IMR-90 (cell line): ENCODE data around the gene TOP3B. TPM values are rescaled to one million over a fixed set of nuclear protein-coding genes. Genes with fewer than 3 reads are reported as not detected.

Source experiments
- ATAC-seq: fragments of 200-7000 bp; cut with Tn5 transposase; 2 replicates; pipeline ENCODE4 v1.9.1; 2020; ENCODE audit warnings: low read depth, mild to moderate bottlenecking, moderate library complexity
- BruUV-seq: library from RNA; stranded (reverse); fragments of 400-500 nt; replicated peaks from 2 replicates; lab custom pipeline; 2021; lab: Mats Ljungman, UMichigan
- CTCF ChIA-PET: fragments of 300-600 bp; formaldehyde crosslinking; extraction: SDS; loops from one replicate; lab custom pipeline; 2021; ENCODE audit warnings: antibody characterized with exemption; lab: Yijun Ruan, JAX
- POLR2A ChIA-PET: fragments of 300-600 bp; sonication (Branson Sonifier 250); formaldehyde crosslinking; loops from one replicate; lab custom pipeline; 2022; ENCODE audit warnings: antibody characterized with exemption; ENCODE audit not compliant: unreplicated experiment; lab: Charles Lee
- DNase-seq: peaks from one replicate; pipeline ENCODE4 v3.0.0; 2013
- H2AFZ ChIP-seq: replicated peaks from 2 replicates; pipeline ENCODE3; 2013; ENCODE audit warnings: low read length, mild to moderate bottlenecking; ENCODE audit not compliant: poor library complexity
- H2AK5ac ChIP-seq: 2 replicates; pipeline ENCODE4 v1.6.1; 2013; ENCODE audit warnings: low read depth, low read length, inconsistent platforms
- H2AK9ac ChIP-seq: replicated peaks from 2 replicates; pipeline ENCODE3; 2013; ENCODE audit warnings: mild to moderate bottlenecking, low read depth, low read length, moderate library complexity; ENCODE audit not compliant: poor library complexity
- H2BK120ac ChIP-seq: 2 replicates; pipeline ENCODE4 v1.6.1; 2013; ENCODE audit warnings: low read depth, low read length, inconsistent platforms
- H2BK15ac ChIP-seq: 3 replicates; pipeline ENCODE4 v1.6.1; 2013; ENCODE audit warnings: low read depth, low read length, inconsistent platforms
- H2BK20ac ChIP-seq: 2 replicates; pipeline ENCODE4 v1.6.1; 2013; ENCODE audit warnings: low read depth, mild to moderate bottlenecking, inconsistent platforms, low read length, moderate library complexity
- H2BK5ac ChIP-seq: 2 replicates; pipeline ENCODE4 v1.6.1; 2013; ENCODE audit warnings: mild to moderate bottlenecking, low read depth, low read length, inconsistent platforms; ENCODE audit not compliant: poor library complexity, severe bottlenecking
- H3K14ac ChIP-seq: replicated peaks from 2 replicates; pipeline ENCODE4 v1.6.1; 2013; ENCODE audit warnings: low read depth, low read length, inconsistent platforms
- H3K18ac ChIP-seq: 2 replicates; pipeline ENCODE4 v1.6.1; 2013; ENCODE audit warnings: low read depth, low read length, control low read depth
- H3K23ac ChIP-seq: 2 replicates; pipeline ENCODE4 v1.6.1; 2013; ENCODE audit warnings: low read depth, low read length, inconsistent platforms
- H3K27ac ChIP-seq: 2 replicates; pipeline ENCODE4 v1.5.1; 2013; ENCODE audit warnings: mild to moderate bottlenecking, control low read depth, low read length; ENCODE audit not compliant: insufficient read depth
- H3K27me3 ChIP-seq: 2 replicates; pipeline ENCODE4 v1.6.1; 2013; ENCODE audit warnings: low read length; ENCODE audit not compliant: control insufficient read depth, insufficient read depth
- H3K36me3 ChIP-seq: 2 replicates; pipeline ENCODE4 v1.6.1; 2013; ENCODE audit warnings: low read length, mixed read lengths; ENCODE audit not compliant: control insufficient read depth, insufficient read depth
- H3K4ac ChIP-seq: 2 replicates; pipeline ENCODE4 v1.6.1; 2013; ENCODE audit warnings: low read depth, low read length, inconsistent platforms
- H3K4me1 ChIP-seq: 2 replicates; pipeline ENCODE4 v1.6.1; 2013; ENCODE audit warnings: low read length, mixed read lengths; ENCODE audit not compliant: control insufficient read depth, insufficient read depth
- H3K4me2 ChIP-seq: 2 replicates; pipeline ENCODE4 v1.6.1; 2013; ENCODE audit warnings: low read depth, mild to moderate bottlenecking, control low read depth, low read length, moderate library complexity
- H3K4me3 ChIP-seq: 2 replicates; pipeline ENCODE4 v1.5.1; 2013; ENCODE audit warnings: low read depth, mild to moderate bottlenecking, control low read depth, low read length, moderate library complexity; ENCODE audit not compliant: insufficient read depth
- H3K56ac ChIP-seq: 2 replicates; pipeline ENCODE4 v1.6.1; 2013; ENCODE audit warnings: low read length, inconsistent platforms; ENCODE audit not compliant: insufficient read depth; ENCODE audit errors: extremely low read depth
- H3K79me1 ChIP-seq, 2 experiments: 2 replicates each; pipeline ENCODE4 v1.6.1; 2013; ENCODE audit warnings: low read length in 2 of 2, inconsistent platforms in 1 of 2, low read depth in 1 of 2
- H3K9ac ChIP-seq: 2 replicates; pipeline ENCODE4 v1.6.1; 2013; ENCODE audit warnings: low read depth, low read length, control low read depth
- H3K9me1 ChIP-seq: 2 replicates; pipeline ENCODE4 v1.6.1; 2013; ENCODE audit warnings: low read length, inconsistent platforms; ENCODE audit not compliant: insufficient read depth
- H3K9me3 ChIP-seq: 2 replicates; pipeline ENCODE4 v1.6.1; 2013; ENCODE audit warnings: low read length; ENCODE audit not compliant: control insufficient read depth, insufficient read depth
- H4K20me1 ChIP-seq: 2 replicates; pipeline ENCODE4 v1.6.1; 2013; ENCODE audit warnings: low read length, inconsistent platforms; ENCODE audit not compliant: insufficient read depth
- H4K5ac ChIP-seq: 2 replicates; pipeline ENCODE4 v1.6.1; 2013; ENCODE audit warnings: mild to moderate bottlenecking, low read depth, low read length, control low read depth
- H4K8ac ChIP-seq, 2 experiments: 2 replicates each; pipeline ENCODE4 v1.6.1; 2013; ENCODE audit warnings: low read depth in 2 of 2, low read length in 2 of 2, control low read depth in 1 of 2, inconsistent platforms in 1 of 2
- H4K91ac ChIP-seq: 2 replicates; pipeline ENCODE4 v1.6.1; 2013; ENCODE audit warnings: low read depth, low read length, inconsistent platforms; ENCODE audit not compliant: insufficient read depth
- CEBPB ChIP-seq: IDR thresholded peaks from 2 replicates; pipeline ENCODE4 v1.6.1; 2012; ENCODE audit warnings: low read depth, low read length, improper control_type of control experiment
- MAFK ChIP-seq: IDR thresholded peaks from 2 replicates; pipeline ENCODE4 v1.6.1; 2012; ENCODE audit warnings: low read depth, low read length, improper control_type of control experiment
- MXI1 ChIP-seq: IDR thresholded peaks from 2 replicates; pipeline ENCODE4 v1.6.1; 2012; ENCODE audit warnings: low read depth, mild to moderate bottlenecking, low read length, moderate library complexity, borderline replicate concordance
- NFE2L2 ChIP-seq: fragments of 150-350 bp; IDR thresholded peaks from 2 replicates; pipeline ENCODE4 v1.6.1; 2016; ENCODE audit warnings: low read depth, mild to moderate bottlenecking, low read length
- POLR2A ChIP-seq: IDR thresholded peaks from 2 replicates; pipeline ENCODE4 v1.6.1; 2012; ENCODE audit warnings: mild to moderate bottlenecking, low read depth, low read length
- RFX5 ChIP-seq: IDR thresholded peaks from 2 replicates; pipeline ENCODE4 v1.8.0; 2012; ENCODE audit warnings: low read depth, mild to moderate bottlenecking, low read length, moderate library complexity
- SMC3 ChIP-seq: fragments of 150-350 bp; IDR thresholded peaks from 2 replicates; pipeline ENCODE4 v1.6.1; 2016; ENCODE audit warnings: low read depth, mild to moderate bottlenecking, antibody characterized with exemption, low read length, moderate library complexity
- USF2 ChIP-seq: fragments of 150-350 bp; IDR thresholded peaks from 2 replicates; pipeline ENCODE4 v1.6.1; 2017; ENCODE audit warnings: mild to moderate bottlenecking, antibody characterized with exemption, low read length, low read depth
- WGBS, 2 experiments: methylation state at CpG; one replicate each; pipeline versions ENCODE4 v1.1.5 to v1.1.7; 2013; ENCODE audit warnings: missing lambda C conversion rate in 2 of 2; ENCODE audit not compliant: insufficient read length in 1 of 2; ENCODE audit errors: extremely low coverage in 2 of 2; 5-methylcytosine and 5-hydroxymethylcytosine counted together
- dilution Hi-C: fragments of 300-500 bp; cut with HindIII; formaldehyde crosslinking; loops from one replicate; pipeline ENCODE4 v1.14.3; 2018; ENCODE audit warnings: low sequenced_read_pairs; ENCODE audit not compliant: unreplicated experiment
- in situ Hi-C: fragments of 300-500 bp; cut with MboI; formaldehyde crosslinking; loops from 3 replicates; pipeline ENCODE4 v1.14.3; 2019; ENCODE audit warnings: low sequenced_read_pairs, inconsistent platforms, mixed read lengths
- intact Hi-C: fragments of 100-400 bp; cut with micrococcal nuclease; formaldehyde crosslinking; loops from 2 replicates; pipeline ENCODE4 v1.10.0; 2022
- polyA plus RNA-seq, 3 experiments: library from polyadenylated mRNA; depleted of rRNA; stranded (reverse); fragments of >200 nt; gene quantifications; 2 replicates each; pipeline ENCODE4 v1.2.3, GENCODE V29; 2012; ENCODE audit warnings: low replicate concordance in 1 of 3
- total RNA-seq: library from RNA; depleted of rRNA; stranded (reverse); fragments of >200 nt; gene quantifications from 2 replicates; pipeline ENCODE4 v1.2.3, GENCODE V29; 2012
- TF ChIP-seq, protein P1 (sequence below): conservative IDR thresholded peaks from 2 replicates; pipeline ENCODE4 v1.5.1; 2012; ENCODE audit warnings: mild to moderate bottlenecking, low read depth, low read length, improper control_type of control experiment

Gene TOP3B
- total and polyA plus RNA-seq, 2 of the 4 experiments (the other 2 are of a cell fraction): 23.0 to 23.5 TPM

- in situ Hi-C loops (no loop called here), dilution Hi-C loops (no loop called here), intact Hi-C loops (no loop called here)
- Histone ChIP-seq H3K79me1 (no peaks in the 10 kb centered on the region), H3K9ac (no peak overlapping the region), H2AK9ac (no peak overlapping the region), H2BK20ac (no peak overlapping the region), H4K20me1 (no peaks in the 10 kb centered on the region), H3K27ac (no peak overlapping the region), H2BK120ac (no peak overlapping the region), H3K9me1 (peaks cover 8% of the 10 kb centered on the region), H3K4ac (no peak overlapping the region), H3K4me1 (peaks cover 2% of the 10 kb centered on the region; the same call in 1 of the 2 replicates), H3K27me3 (no peaks in the 10 kb centered on the region), H2AFZ (no peak overlapping the region), H3K9me3 (no peaks in the 10 kb centered on the region), H3K4me2 (no peak overlapping the region), H4K5ac (no peak overlapping the region), H3K4me3 (no peak overlapping the region), H4K91ac (no peak overlapping the region), H3K36me3 (no peaks in the 10 kb centered on the region), H2BK15ac (no peak overlapping the region), H3K23ac (no peak overlapping the region), H2AK5ac (no peak overlapping the region), H4K8ac (no peak overlapping the region), H3K14ac (no peak overlapping the region), H2BK5ac (no peak overlapping the region), H3K18ac (no peak overlapping the region), H3K56ac (no peak overlapping the region)
- ChIA-PET POLR2A (no interaction called here), CTCF (no interaction called here)
- DNase-seq (no peak), ATAC-seq (no peak)
- WGBS, 2 experiments: 61% methylated on average over 5 of the region's 6 CpGs; no CpG with 5 or more reads in 1 of the 2 experiments
- BruUV-seq: no TSS peak
- TF ChIP-seq MXI1: no peak
- TF ChIP-seq NFE2L2: no peak
- TF ChIP-seq CEBPB: no peak
- no peak for TF ChIP-seq POLR2A
- no peak for TF ChIP-seq RFX5
- TF ChIP-seq MAFK: no peak
- TF ChIP-seq USF2: no peak
- TF ChIP-seq, protein P1, sequence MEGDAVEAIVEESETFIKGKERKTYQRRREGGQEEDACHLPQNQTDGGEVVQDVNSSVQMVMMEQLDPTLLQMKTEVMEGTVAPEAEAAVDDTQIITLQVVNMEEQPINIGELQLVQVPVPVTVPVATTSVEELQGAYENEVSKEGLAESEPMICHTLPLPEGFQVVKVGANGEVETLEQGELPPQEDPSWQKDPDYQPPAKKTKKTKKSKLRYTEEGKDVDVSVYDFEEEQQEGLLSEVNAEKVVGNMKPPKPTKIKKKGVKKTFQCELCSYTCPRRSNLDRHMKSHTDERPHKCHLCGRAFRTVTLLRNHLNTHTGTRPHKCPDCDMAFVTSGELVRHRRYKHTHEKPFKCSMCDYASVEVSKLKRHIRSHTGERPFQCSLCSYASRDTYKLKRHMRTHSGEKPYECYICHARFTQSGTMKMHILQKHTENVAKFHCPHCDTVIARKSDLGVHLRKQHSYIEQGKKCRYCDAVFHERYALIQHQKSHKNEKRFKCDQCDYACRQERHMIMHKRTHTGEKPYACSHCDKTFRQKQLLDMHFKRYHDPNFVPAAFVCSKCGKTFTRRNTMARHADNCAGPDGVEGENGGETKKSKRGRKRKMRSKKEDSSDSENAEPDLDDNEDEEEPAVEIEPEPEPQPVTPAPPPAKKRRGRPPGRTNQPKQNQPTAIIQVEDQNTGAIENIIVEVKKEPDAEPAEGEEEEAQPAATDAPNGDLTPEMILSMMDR: no peak
- TF ChIP-seq SMC3: no peak
Measured at GRCh38 chr22:22022947-22023534, 40.5 kb upstream of the TOP3B start.
